Testis (tissue), 2 donors: Measurements from ENCODE around the gene MLPH.

ENCODE experiments used
- CTCF ChIP-seq, 3 experiments: fragments of 450-650 bp in 2 of 3; fragments of 200-600 bp in 1 of 3; sonication (generic) in 1 of 3; IDR thresholded peaks; one replicate each; pipeline ENCODE4 v1.5.1; 2016 to 2019; ENCODE audit warnings: antibody characterized with exemption in 3 of 3, mild to moderate bottlenecking in 2 of 3, moderate library complexity in 1 of 3
- POLR2A ChIP-seq: fragments of 450-650 bp; IDR thresholded peaks from one replicate; pipeline ENCODE4 v1.6.1; 2017; ENCODE audit warnings: antibody characterized with exemption, mild to moderate bottlenecking, moderate library complexity

GRCh38 chr2:237575869-237576862 is 89.1 kb downstream of the MLPH start:
- no peak for TF ChIP-seq CTCF (IDR thresholded peaks at IDR 0.05)
- TF ChIP-seq POLR2A = no peak
